NCI-H345 treated with DMSO at 0.1 percent for 48 hours (cell line): ENCODE data around the gene PLD1.

Source experiments
- DNase-seq: peaks from one replicate; lab custom pipeline; 2025; ENCODE audit not compliant: unreplicated experiment; lab: John Stamatoyannopoulos, UW

The PLD1 gene

GRCh38 chr3:171676601-171677175 lies 133.6 kb downstream of the PLD1 start:
- DNase-seq: no peak

- DNase-seq: no peak
Observed at GRCh38 chr3:171673951-171674350, 136.3 kb downstream of the PLD1 start.

DNA sequence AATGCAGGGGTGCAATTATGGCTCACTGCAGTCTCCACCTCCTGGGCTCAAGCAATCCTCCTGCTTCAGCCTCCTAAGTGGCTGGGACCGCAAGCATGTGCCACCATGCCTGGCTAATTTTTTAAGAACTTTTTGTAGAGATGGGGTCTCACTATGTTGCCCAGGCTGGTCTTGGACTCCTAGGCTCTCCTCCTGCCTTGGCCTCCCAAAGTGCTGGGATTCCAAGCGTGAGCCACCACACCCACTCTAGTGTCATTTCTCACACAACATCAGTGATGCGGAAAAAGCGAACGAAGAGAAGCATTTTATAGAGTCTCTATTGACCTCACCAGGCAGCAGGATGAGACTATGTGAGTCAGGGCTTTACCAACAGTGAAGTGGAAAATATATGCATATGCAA lies 137.7 kb downstream of the PLD1 start:
- no peak for DNase-seq

GRCh38 chr3:171672124-171672523 lies 138.2 kb downstream of the PLD1 start:
- DNase-seq: no peak

DNA sequence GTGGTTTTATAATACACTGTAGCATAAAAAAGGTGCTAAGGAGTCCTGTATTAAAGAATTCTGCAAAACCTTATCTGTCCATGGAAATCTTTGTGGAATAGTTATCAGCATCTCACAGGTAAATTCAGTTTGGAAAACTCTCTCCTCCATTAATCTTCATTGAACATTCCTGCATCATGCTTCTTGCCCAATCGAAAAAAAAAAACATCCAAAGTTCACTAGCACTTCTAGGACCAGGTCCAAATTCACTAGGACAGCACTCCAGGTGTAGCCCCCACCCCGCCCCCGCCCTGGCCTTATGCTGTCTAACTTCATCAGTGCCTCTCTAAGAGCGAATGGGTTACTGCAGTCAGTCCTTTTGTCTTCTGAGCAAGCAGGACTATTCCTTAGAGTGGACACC lies 138.6 kb downstream of the PLD1 start:
- DNase-seq: no peak

- no peak for DNase-seq
Observed at GRCh38 chr3:171666516-171666915, 143.8 kb downstream of the PLD1 start.

GRCh38 chr3:171663805-171664204 lies 146.5 kb downstream of the PLD1 start:
- no peak for DNase-seq

DNA sequence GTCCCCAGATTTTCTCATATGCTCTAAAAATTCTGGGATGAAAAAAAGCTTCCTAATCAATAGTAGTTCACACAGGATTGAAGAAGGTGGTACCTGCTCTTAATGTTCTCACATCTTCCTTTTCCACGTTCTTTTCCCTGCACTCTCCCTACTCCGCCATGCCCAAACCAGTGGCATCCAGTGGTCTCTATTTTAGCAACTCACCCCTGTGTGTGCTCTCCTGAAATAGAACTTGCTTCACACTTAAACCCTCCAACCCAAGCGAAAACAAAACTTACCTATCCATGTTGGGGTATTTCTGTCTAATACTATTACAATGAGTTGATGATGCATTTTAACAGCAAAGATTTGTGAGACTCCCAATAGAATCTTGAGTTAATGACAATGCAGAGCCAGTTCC lies 148.8 kb downstream of the PLD1 start:
- DNase-seq: no peak

- DNase-seq: no peak
Observed at GRCh38 chr3:171660188-171660587, 150.1 kb downstream of the PLD1 start.

- no peak for DNase-seq
Observed at GRCh38 chr3:171658841-171659240, 151.4 kb downstream of the PLD1 start.

DNA sequence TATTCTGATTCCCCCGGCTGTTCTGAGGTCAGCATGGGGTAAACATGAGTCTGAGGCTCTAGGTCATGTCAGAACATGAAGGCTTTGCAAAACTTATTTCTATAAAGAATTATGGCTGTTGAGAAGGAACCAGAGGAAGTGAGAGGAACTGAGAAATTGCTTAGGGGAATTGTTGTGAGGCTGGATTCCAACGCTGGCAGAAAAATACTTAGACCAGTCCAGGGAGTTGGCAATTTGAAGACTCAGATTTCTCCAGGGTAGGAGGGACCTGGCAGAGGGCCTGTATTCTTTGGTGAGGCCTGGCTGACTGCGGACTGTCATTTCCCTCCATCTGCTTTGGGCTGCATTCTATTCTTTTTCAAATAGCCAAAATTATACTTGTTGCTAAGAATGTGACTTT lies 155.5 kb downstream of the PLD1 start:
- DNase-seq: no peak

- DNase-seq: no peak
Observed at GRCh38 chr3:171654326-171654725, 156.0 kb downstream of the PLD1 start.

DNA sequence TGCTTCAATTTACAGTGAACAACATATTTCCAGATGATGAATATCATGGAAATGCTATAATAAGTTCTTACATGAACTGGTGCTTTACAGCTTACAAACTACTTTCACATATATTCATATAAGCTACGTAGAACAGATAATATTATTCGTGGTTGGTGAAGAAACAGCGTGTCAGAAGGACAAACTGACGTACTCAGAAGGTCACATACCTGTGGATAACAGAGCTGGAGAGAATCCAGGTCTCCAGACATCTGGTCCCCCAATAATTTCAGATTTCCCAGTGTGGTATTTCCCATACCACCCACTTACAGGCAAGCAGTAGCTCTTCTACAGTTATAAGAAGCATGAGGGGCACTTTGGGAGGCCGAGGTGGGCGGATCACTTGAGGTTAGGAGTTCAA lies 156.6 kb downstream of the PLD1 start:
- no peak for DNase-seq

DNA sequence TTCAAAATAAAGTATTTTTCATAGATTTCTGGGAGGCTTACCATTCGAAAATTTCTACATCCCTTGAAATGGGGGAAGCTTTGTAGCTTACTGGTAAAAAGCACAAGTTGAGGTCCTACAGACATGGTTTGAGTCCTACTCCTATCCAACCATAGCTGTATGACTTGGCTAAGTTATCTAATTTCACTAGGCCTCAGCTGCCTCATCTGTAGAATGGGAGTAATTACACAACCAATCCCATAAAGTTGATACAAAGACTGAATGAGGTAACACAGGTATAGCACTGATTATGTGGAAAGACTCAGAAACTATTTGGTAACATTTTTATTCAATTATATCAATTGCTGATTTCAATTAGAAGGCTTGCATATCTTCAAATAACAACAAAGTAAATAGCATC lies 157.4 kb downstream of the PLD1 start:
- no peak for DNase-seq

DNA sequence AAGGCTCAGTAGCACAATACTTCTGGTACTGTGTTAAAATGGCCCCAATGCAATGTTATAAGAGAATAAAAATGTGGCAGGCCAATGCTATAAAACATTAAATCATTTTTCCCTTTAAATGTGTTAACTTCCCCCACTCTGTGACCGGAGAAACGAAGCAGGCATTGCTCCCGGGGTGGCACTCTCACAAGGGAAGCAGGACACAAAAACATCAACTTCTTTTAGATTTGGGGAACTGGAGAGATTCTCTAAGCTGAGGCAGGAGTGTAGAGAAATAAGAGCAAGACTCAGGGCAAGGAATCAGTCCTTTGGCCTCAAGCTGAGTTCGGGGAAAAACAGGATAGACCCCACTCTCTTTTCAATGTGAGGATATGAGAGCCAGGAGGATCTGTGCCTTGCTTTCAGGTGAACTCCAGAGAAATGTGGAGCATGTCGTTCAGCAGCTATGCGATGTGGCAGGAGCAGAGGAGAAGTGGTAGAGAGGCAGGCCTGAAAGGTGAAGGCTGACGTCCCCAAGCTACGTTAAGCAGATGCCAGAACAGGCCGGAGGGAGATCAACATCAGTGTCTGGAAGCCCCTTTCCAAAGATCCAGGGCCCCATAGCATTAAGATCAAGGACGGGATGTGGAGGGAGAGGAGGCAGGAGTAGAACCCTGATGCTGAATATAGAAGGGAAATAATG lies 160.2 kb downstream of the PLD1 start:
- no peak for DNase-seq

- DNase-seq: no peak
Observed at GRCh38 chr3:171649267-171649666, 161.0 kb downstream of the PLD1 start.

DNA sequence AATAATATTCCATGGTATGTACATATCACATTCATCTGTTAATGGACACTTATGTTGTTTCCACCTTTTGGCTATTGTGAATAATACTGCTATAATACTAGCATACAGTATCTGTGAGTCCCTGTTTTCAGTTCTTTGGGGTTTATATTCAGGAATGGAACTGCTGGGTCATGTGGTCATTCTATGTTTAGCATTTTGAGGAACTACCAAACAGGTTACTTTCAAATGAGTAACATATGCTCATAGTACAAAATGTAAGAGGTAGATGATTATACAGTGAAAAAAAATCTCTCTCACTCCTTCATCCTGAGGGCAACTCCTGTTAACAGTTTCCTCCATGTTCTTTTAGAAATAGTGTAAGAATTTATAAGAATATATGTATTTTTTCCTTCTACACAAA lies 162.2 kb downstream of the PLD1 start:
- DNase-seq: no peak

GRCh38 chr3:171646357-171647133 lies 163.7 kb downstream of the PLD1 start:
- no peak for DNase-seq

DNA sequence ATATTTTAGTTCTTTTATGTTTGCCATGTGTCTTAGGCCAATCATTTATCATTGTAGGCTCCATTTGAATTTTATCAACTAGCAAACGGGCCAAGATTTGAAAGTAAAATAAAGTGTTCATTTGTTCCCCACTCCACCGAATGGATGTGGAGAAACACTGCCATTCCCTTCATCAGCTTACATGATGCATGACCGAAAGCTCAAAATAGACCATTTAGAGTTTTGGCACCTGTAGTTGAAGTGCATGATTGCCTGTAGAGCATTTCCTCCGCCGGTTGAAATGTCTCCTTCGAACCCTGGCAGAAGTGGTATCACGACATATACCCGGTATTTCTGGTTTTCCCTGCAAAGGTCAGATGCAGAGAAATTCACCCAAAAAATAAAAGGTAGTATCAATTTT lies 165.6 kb downstream of the PLD1 start:
- no peak for DNase-seq

DNA sequence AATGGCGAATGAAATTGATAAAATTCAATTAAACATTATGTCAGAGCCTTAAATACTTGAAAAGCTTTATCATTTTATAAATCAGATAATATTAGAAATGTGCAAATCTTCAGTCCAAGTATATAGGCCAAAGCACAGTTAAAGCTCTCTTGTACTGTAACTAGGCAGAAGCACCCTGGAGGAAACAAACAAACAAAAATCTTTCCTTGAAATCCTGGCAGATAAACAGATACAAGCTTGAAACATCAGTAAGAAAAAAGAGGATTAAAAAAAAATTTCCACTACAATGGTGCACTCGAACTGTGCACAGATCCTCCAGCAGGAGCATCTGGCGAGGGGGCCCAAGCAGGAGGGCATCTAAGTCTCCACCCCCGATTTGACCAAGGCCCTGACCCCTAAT lies 166.6 kb downstream of the PLD1 start:
- DNase-seq: no peak

DNA sequence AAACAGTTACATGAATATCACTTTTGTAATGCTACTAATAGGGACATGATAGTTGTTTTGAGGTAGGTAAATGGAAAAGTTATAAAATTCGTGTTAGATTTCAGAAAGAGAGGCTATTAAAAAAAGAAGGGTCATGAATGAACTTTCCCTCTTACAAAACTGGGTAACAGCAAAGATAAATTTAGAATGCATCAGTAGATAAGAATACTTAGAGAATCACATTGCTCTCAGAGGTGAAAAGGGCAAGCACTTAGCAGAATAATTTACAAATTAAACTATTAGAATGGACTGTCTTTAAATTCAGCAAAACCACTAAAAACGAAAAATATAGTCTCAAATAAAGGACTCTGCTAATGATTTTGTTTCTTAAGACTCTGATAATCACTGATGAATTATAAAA lies 167.2 kb downstream of the PLD1 start:
- DNase-seq: no peak
